Fibroblast of the aortic adventitia (primary cell): ENCODE measurements around the gene SLC25A42. TPM values are rescaled to one million over a fixed set of nuclear protein-coding genes. Genes with fewer than 3 reads are reported as not detected.
A peak's percentile ranks its signal among the peaks of the same experiment; 100 is the strongest.

ENCODE experiments used
- DNase-seq: peaks from one replicate; pipeline ENCODE4 v3.0.0-alpha.2; 2010; ENCODE audit warnings: low read depth
- H3K4me3 ChIP-seq: 2 replicates; pipeline ENCODE4 v1.5.1; 2011; ENCODE audit warnings: low read depth, mild to moderate bottlenecking, control low read depth, low read length, moderate library complexity
- total RNA-seq: library from RNA; depleted of rRNA; stranded (reverse); fragments of >200 nt; gene quantifications from 2 replicates; pipeline ENCODE4 v1.2.3, GENCODE V29; 2012; ENCODE audit warnings: low replicate concordance
- TF ChIP-seq, protein P1 (sequence below): IDR thresholded peaks from 2 replicates; pipeline ENCODE4 v1.5.1; 2011; ENCODE audit warnings: mild to moderate bottlenecking, low read length, control low read depth, inconsistent platforms; ENCODE audit not compliant: insufficient read depth

The SLC25A42 gene
- total RNA-seq, 1 donor = 4.8 TPM

DNA sequence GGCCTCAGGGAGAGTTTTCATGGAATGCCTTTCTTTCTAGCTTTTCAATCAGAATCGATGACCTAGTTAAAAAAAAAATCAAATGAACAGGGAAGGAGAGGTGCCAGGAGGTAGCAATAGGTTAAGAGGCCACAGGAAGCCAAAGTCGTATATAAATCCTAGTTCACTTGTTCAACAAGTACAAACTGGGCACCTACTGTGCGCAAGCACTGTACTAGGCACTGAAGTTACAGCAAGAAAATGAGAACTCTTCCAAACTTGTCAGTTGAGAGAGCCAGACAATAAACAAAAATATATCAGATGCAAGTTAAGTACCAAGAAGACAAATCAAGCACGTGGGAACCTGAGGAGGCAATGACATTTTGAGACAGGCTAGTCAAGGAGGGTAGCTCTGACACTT lies 36.6 kb upstream of the SLC25A42 start:
- TF ChIP-seq, protein P1, sequence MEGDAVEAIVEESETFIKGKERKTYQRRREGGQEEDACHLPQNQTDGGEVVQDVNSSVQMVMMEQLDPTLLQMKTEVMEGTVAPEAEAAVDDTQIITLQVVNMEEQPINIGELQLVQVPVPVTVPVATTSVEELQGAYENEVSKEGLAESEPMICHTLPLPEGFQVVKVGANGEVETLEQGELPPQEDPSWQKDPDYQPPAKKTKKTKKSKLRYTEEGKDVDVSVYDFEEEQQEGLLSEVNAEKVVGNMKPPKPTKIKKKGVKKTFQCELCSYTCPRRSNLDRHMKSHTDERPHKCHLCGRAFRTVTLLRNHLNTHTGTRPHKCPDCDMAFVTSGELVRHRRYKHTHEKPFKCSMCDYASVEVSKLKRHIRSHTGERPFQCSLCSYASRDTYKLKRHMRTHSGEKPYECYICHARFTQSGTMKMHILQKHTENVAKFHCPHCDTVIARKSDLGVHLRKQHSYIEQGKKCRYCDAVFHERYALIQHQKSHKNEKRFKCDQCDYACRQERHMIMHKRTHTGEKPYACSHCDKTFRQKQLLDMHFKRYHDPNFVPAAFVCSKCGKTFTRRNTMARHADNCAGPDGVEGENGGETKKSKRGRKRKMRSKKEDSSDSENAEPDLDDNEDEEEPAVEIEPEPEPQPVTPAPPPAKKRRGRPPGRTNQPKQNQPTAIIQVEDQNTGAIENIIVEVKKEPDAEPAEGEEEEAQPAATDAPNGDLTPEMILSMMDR = no peak
- H3K4me3 ChIP-seq = no peak overlapping the region
- DNase-seq = no peak

DNA sequence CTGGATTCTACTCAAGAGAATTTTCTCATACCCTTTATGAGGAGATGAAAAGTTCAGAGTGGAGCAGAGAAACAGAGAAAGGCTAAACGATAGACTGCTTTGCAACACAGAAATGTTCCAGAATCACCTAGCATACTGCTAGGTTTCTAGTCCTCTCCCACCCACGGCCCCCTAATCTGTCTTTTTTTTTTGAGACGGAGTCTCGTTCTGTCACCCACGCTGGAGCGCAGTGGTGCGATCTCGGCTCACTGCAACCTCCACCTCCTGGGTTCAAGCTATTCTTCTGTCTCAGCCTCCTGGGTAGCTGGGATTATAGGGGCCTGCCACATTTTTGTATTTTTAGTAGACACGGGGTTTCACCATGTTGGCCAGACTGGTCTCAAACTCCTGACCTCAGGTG lies 35.3 kb upstream of the SLC25A42 start:
- TF ChIP-seq, protein P1 = no peak
- no peak for DNase-seq
- H3K4me3 ChIP-seq = no peak overlapping the region

DNA sequence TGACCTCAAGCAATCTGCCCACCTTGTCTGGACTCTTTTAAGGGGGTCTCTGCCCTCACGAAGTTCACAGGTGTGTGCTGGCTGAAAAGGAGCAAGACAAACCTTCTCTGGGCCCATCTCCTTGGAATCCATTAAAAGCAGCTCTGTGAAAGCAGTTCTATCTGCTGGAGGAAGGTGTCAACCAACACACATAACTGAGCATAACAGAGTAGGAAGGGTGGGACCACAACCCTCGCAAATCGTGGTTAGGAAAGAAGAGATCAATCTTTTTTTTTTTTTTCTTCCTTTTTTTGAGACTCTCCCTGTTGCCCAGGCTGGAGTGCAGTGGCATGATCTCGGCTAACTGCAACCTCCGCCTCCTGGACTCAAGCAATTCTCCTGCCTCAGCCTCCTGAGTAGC lies 31.9 kb upstream of the SLC25A42 start:
- peak overlapping the region; percentile 92 for H3K4me3 ChIP-seq
- TF ChIP-seq, protein P1 = no peak
- DNase-seq = no peak

DNA sequence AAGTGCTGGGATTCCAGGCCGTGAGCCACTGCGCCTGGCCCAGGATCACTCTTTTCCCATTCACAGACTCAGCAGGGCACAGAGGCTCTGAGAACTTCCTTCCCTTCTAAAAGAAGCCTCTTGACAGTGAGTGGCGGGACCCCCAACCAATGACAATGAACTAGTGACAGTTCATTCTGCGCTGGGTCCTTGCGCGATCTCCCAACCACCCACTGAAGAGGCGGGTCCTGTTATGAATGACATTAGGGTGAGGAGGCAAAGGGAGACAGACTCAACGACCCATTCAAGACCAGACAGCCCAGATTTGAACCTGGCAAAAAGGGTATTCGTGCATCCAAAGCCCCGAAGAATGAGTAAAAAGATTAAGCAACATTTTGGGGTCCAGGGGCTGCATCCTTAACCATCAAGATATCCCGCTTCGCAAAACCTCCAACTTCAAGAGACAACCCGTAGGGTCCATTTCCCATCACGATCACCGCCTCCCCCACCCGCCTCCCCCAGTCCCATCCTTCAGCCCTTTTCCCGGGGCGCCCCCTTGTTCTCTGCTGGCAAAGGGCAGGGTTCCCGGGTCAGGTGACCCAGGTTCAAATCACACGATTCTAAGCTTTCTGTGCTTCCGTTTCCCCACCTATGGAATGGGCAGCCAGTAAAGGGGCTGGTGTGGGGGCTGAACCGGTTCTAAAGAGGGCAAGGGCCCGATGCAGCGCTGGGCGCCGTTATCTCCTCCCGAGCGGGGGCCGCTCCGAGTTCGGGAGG lies 31.2 kb upstream of the SLC25A42 start:
- peak; percentile 93 for DNase-seq
- H3K4me3 ChIP-seq = peak overlapping the region; percentile 92
- TF ChIP-seq, protein P1 = no peak

DNA sequence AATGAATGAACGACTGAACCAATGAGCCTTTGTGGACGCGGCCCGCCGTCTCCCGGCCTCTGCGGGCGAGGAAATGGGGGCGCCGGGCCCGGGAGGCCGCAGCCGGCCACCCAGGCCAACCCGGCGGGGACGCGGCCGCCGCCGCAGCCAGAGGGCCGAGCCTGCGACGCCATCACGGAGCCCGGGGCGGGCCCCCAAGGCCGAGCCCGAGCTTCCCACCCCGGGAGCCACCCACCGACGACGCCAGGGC lies 30.7 kb upstream of the SLC25A42 start:
- TF ChIP-seq, protein P1 = no peak
- H3K4me3 ChIP-seq = peak overlapping the region; percentile 92
- DNase-seq = no peak

DNA sequence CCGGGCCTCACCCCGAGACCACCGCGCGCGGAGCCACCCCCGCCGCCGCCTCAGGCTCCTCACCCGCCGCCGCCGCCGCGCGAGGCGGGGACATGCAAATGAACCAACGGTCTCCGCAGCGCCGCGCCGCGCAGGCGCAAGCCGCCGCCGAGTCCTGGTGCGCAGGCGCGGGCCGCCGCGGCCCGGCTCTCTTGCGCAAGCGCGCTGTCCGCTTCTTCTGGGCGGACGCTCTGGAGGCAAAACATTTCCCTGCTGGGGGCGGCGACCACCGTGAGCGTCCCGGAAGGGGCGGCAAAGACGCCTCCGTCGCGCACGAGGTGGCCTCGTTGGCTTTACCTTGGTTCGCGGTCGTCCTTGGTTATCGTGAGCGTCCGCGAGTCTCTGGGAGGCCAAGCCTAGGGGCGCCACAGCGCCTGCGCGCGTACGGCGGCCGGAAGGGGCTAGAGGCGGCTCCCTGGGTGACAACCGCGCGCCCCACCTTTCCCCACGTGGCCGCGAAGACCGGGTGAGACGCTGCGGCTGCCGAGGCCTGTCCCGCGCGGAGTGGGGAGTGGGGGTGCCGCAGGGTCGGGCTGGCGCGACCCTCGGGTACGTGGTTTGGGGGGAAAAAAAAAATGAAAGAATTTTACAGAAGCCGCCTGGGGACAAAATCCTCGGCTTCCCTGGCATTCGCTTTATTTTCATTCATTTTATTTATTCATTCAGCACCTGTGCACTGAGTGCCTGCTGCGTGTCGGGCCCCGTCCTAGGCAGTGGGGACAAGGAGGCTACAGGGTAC lies 30.2 kb upstream of the SLC25A42 start, which contains the start of the genes ARMC6 and SUGP2:
ARMC6 (plus strand) TSS at position 178 of the 778 bp plus-strand sequence. CDS start 607 bp downstream, outside the sequence.
SUGP2 (minus strand) TSS at position 92 of the 778 bp plus-strand sequence. CDS start 2,446 bp downstream, outside the sequence.
- peak within 1 kb of the TSS; percentile 92 for H3K4me3 ChIP-seq
- TF ChIP-seq, protein P1 = peak; percentile 19
- DNase-seq = peak; percentile 83
